Stimulated activated naive CD4-positive, alpha-beta T cell (primary cell): ENCODE data around the gene SELENOK.
A peak's percentile ranks its signal among the peaks of the same experiment; 100 is the strongest.

ENCODE experiments used
- DNase-seq, 6 experiments: peaks; one replicate each; lab custom pipeline; 2025; lab: John Stamatoyannopoulos, UW

Gene SELENOK

GRCh38 chr3:53883008-53883407 lies 8.7 kb downstream of the SELENOK start:
- DNase-seq: no peak

GRCh38 chr3:53881691-53882593 lies 9.7 kb downstream of the SELENOK start, which contains the start of gene ACTR8:
Gene ACTR8, minus strand, starts transcription at chr3:53882152. Its CDS starts 51 bp downstream, at chr3:53882101.
- peak; percentile 77 to 89 (median 84) for DNase-seq

- no peak for DNase-seq
Measured at GRCh38 chr3:53880396-53881345, 11.0 kb downstream of the SELENOK start.

- no peak for DNase-seq
Measured at GRCh38 chr3:53865732-53866499, 25.7 kb downstream of the SELENOK start.

GRCh38 chr3:53863145-53863544 lies 28.5 kb downstream of the SELENOK start:
- no peak for DNase-seq

GRCh38 chr3:53862241-53862640 lies 29.4 kb downstream of the SELENOK start:
- DNase-seq: no peak

GRCh38 chr3:53860196-53860595 lies 31.5 kb downstream of the SELENOK start:
- DNase-seq: no peak

GRCh38 chr3:53859178-53859577 lies 32.5 kb downstream of the SELENOK start:
- DNase-seq: no peak

GRCh38 chr3:53858096-53858741 lies 33.4 kb downstream of the SELENOK start:
- no peak for DNase-seq

GRCh38 chr3:53856964-53857363 lies 34.7 kb downstream of the SELENOK start:
- no peak for DNase-seq

- DNase-seq: no peak
Measured at GRCh38 chr3:53850895-53851294, 40.8 kb downstream of the SELENOK start.

- no peak for DNase-seq
Measured at GRCh38 chr3:53849916-53850315, 41.7 kb downstream of the SELENOK start.

- no peak for DNase-seq
Measured at GRCh38 chr3:53846851-53847155, 44.9 kb downstream of the SELENOK start.

GRCh38 chr3:53846134-53846850 lies 45.4 kb downstream of the SELENOK start, which contains the start of the genes CHDH and IL17RB:
Gene CHDH, minus strand, starts transcription at chr3:53846419. Its CDS starts 22,411 bp downstream, at chr3:53824008.
Gene IL17RB, plus strand, starts transcription at chr3:53846568. Its CDS starts 21 bp downstream, at chr3:53846589.
- DNase-seq: no peak

- no peak for DNase-seq
Measured at GRCh38 chr3:53845881-53846133, 45.9 kb downstream of the SELENOK start.

GRCh38 chr3:53845103-53845880 lies 46.4 kb downstream of the SELENOK start:
- DNase-seq: no peak

GRCh38 chr3:53844262-53845102 lies 47.2 kb downstream of the SELENOK start:
- DNase-seq: no peak

- no peak for DNase-seq
Measured at GRCh38 chr3:53843195-53844177, 48.2 kb downstream of the SELENOK start.
